ENCODE data around the gene LY86.

The LY86 gene

DNA sequence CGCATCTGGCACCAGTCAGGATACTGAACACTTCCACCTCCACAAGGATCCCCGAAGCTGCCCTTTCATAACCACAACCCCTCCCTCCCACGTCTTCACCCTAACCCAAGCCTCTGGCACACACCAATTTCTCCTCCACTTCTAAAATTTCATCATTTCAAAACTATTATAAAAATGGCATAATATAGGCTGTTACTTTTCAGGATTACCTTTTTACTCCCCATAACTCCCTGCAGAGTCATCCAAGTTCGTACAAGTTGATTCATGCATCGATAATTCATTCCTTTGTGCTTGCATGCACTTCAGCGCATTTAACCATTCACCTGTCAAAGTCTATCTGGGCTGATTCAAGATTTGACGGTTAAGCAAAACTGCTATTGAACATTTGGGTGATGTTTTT is 30.6 kb upstream of the LY86 start:
- DNase-seq (ENCODE audit: low read depth in 1 of 2, low spot score in 1 of 2), result no peak
- TF ChIP-seq JUND (IDR thresholded peaks at IDR 0.05; ENCODE audit: low read depth), result no peak
- in situ Hi-C loops (cut with HindIII; ENCODE audit: low pct_unique_long_range_greater_than_20kb, low sequenced_read_pairs), result no loop called here

DNA sequence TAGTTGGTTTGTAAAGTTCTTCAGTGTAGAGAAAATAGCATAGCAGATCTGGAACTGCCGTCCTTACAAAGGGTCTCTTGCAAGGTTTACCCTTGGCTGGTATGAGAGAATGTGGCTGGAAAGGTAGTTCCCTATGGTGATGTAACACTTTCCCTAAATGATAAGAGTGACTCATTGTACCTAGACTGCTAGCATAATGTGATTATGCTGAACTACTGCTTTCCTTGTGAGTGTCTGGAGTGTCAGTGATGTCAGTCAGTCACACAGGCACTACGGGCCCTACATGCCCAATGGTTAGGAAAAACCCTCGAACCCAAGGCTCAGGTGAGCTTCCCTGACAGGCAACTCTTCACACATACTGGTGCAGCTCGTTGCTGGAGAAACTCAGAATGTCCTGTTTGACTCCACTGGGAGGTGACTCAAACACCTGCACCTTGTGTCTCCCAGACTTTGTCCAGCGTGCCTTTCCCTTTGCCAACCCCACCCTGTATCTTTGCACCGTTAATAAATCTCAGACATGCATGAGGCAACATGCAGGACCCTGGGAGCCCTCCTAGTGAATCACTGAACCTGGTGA is 28.4 kb upstream of the LY86 start:
- DNase-seq (ENCODE audit: low read depth in 1 of 2, low spot score in 1 of 2), result no peak
- TF ChIP-seq JUND (IDR thresholded peaks at IDR 0.05; ENCODE audit: low read depth), result no peak
- in situ Hi-C loops (cut with HindIII; ENCODE audit: low pct_unique_long_range_greater_than_20kb, low sequenced_read_pairs), result no loop called here

DNA sequence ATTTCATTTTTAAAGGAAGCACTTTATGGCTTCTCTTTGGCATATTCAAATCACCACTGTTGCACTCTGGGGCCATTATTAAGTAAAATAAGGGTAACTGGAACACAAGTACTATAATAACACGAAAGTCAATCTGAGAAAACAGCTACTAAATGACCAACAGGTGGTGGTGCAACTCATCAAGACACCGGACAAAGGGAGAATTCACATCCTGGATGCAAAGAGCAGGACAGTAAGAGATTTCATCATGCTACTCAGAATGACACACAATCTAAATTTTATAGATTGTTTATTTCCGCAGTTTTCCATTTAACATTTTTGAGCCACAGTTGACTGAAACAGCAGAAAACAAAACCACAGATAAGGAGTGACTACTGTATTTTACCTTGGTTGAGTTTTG is 27.6 kb upstream of the LY86 start:
- TF ChIP-seq JUND (IDR thresholded peaks at IDR 0.05; ENCODE audit: low read depth), result no peak
- peak in 1 of 2 experiments; percentile 74 for DNase-seq (ENCODE audit: low read depth in 1 of 2, low spot score in 1 of 2)

DNA sequence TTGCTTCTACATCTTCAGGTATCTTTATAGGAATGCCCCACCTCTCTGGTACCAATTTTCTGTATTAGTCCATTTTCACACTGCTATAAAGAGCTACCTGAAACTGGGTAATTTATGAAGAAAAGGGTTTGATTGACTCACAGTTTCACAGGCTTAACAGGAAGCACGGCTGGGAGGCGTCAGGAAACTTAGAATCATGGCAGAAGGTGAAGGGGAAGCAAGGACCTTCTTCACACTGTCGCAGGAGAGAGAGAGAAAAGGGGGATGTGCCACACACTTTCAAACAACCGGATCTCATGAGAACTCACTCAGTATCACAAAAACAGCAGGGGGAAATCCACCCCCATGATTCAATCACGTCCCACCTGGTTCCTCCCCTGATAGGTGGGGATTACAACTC is 24.4 kb upstream of the LY86 start:
- TF ChIP-seq JUND (IDR thresholded peaks at IDR 0.05; ENCODE audit: low read depth), result no peak
- in situ Hi-C loops (cut with HindIII; ENCODE audit: low pct_unique_long_range_greater_than_20kb, low sequenced_read_pairs), result no loop called here
- DNase-seq (ENCODE audit: low read depth in 1 of 2, low spot score in 1 of 2), result no peak

More for the DNA sequence above, 27.6 kb upstream of the LY86 start:
- in situ Hi-C loops (cut with HindIII; ENCODE audit: low pct_unique_long_range_greater_than_20kb, low sequenced_read_pairs), result no loop called here

DNA sequence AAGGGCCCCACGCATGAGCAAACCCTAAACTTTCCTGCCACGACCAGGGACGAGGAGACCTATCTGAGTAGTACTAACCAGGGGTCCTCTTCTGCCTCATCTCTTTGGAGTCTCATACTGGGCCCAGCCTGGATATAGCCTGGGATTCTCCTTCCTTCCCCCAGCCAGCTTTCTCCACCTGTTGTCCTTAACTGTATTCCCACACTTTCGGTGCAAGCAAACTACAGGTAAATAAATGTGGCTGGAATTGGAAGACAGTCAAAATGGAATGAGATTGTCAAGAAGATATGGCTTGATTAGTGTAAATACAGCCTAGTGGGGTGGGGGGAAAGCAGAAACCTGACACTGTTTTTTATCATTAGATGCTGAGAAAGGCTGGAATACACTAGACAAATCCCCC is 23.5 kb upstream of the LY86 start:
- in situ Hi-C loops (cut with HindIII; ENCODE audit: low pct_unique_long_range_greater_than_20kb, low sequenced_read_pairs), result no loop called here
- no peak for TF ChIP-seq JUND (IDR thresholded peaks at IDR 0.05; ENCODE audit: low read depth)
- peak in 1 of 2 experiments; percentile 58 for DNase-seq (ENCODE audit: low read depth in 1 of 2, low spot score in 1 of 2)

DNA sequence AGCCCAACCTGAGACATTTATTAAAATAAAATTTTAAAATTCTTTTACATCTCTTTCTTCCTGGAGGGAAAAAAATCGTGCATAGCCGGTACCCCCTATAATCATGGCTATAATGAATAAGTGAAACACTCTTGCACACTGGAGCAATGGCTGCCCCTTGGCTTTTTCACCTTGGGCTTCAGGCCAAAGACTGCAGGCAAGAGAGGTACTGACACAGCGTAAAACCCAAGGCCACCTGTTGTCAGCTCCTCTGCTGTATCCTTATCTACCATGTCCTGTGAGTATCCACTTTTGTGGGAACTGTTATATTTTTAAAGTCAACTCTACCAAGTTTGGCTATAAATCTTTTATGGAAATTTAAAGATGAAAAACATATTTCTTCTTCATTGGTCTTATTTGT is 23.0 kb upstream of the LY86 start:
- no peak for DNase-seq (ENCODE audit: low read depth in 1 of 2, low spot score in 1 of 2)
- in situ Hi-C loops (cut with HindIII; ENCODE audit: low pct_unique_long_range_greater_than_20kb, low sequenced_read_pairs), result no loop called here
- no peak for TF ChIP-seq JUND (IDR thresholded peaks at IDR 0.05; ENCODE audit: low read depth)

DNA sequence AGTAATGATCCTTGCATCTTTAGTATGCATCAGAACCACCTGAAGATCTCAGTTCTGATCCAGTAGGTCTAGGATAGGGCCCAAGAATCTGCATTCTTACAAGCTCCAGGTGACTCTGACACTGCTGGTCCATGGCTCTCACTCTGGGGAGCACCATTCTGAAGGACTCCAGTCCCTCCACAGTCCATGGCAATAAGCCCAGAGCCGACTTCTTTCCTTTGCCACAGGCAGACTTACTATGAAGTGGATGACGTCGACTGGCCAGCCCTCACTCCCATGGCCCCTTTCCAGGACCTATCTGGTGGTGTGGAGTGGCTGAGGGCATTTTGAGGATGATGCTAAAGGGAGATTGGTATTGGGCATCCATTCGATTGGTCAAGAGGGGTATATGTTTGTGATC is 21.8 kb upstream of the LY86 start:
- DNase-seq (ENCODE audit: low read depth in 1 of 2, low spot score in 1 of 2), result no peak
- TF ChIP-seq JUND (IDR thresholded peaks at IDR 0.05; ENCODE audit: low read depth), result no peak
- in situ Hi-C loops (cut with HindIII; ENCODE audit: low pct_unique_long_range_greater_than_20kb, low sequenced_read_pairs), result no loop called here

DNA sequence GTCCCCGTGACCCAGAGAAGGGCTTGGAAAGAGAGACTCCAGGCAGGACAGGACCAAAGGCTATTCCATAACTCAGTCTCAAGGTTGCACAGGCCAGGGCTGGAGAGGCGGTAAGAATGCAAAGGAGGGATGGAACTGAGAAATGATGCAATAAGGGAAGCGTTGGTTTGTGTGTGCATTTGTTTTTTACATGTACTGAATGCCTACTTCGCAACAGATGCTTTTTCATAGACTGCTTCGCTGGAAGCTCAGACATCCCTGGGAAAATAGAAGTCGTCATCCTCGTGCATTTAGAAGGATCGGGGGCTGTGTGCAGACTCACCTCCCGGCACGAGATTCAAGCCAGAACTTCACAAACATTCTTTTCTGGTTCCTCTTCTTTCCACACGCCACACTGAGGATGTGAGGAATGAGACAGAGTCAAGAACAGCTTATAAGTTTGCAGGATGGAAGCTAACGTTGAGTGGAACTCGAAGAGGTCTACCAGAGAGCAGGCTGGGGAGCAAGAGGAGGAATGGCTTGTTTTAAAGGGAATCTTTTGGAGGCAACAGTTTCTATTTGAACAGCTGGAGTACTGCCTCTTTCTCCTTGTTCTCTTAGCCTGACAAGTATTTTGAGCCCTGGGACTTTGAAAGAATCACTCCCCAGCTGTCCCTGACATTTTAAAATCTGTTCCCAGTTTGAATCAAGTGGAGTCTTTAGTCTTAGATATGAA is 19.3 kb upstream of the LY86 start:
- no peak for TF ChIP-seq JUND (IDR thresholded peaks at IDR 0.05; ENCODE audit: low read depth)
- DNase-seq (ENCODE audit: low read depth in 1 of 2, low spot score in 1 of 2), result no peak
- in situ Hi-C loops (cut with HindIII; ENCODE audit: low pct_unique_long_range_greater_than_20kb, low sequenced_read_pairs), result no loop called here

DNA sequence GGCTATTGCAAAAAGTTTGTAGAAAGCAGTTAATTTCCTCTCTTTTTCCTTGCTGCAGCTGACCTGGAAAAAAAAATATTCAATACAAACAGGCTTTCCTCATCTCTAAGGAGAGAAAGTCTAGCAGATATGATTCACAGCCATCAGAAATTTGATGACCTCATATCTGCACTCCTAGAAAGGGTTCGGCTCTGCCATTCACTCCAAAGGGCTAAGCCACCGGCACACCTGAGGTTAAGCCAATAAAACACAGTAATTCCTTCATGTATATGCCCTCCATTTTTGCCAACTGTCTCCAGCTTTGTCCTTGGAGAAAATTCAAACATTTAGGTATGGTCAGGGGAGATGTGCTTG is 18.7 kb upstream of the LY86 start:
- no peak for DNase-seq (ENCODE audit: low read depth in 1 of 2, low spot score in 1 of 2)
- TF ChIP-seq JUND (IDR thresholded peaks at IDR 0.05; ENCODE audit: low read depth), result no peak
- in situ Hi-C loops (cut with HindIII; ENCODE audit: low pct_unique_long_range_greater_than_20kb, low sequenced_read_pairs), result no loop called here

DNA sequence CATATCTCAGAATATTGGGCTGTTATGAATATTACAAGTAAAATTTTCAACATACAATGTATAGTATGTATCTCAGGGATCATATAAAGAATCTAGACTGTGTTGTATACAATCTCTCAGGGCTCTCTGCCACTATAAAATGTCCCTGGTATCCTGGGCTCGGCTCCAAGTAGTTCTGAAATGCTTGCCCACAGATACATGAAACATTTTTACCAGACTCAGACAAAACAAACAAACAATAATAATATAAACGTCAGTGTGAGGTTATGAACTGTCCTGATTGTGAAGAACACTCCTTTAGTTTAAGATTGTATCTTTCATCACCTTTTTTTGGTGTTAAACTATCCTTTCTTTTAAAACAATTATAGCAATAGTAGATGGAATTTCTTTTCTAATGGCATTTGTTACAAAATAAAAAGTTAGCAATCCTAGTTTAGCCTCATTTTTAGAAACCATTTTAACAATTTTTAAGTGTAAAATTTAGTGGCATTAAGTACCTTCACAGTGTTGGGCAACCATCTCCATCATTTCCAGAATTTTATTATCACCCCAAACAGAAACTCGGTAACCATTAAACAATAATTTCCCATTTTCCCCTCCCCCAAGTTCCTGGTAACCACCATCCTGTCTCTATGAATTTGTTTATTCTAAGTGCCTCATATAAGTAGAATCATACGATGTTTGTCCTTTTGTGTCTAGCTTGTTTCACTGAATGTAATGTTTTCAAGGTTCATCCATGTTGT is 17.4 kb upstream of the LY86 start:
- no peak for TF ChIP-seq JUND (IDR thresholded peaks at IDR 0.05; ENCODE audit: low read depth)
- in situ Hi-C loops (cut with HindIII; ENCODE audit: low pct_unique_long_range_greater_than_20kb, low sequenced_read_pairs), result no loop called here
- no peak for DNase-seq (ENCODE audit: low read depth in 1 of 2, low spot score in 1 of 2)

DNA sequence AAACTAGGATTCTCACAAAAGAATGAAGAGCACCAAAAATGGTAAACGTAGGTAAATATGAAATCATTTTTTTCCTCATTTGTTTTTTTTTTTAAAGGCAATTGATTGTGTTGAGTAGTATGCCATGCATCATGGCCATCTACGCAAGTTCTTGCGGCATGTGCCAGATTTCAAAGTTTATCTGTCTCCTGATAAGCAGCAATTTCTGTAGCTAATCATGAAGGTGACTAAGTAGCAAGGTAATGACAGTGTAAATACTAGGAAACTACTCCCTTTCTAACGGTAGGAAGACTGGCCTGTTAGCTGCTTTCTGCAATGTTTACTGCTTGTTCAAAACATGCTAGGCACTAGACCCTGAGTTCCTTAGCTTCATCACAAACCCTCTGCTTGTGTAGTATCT is 13.4 kb upstream of the LY86 start:
- TF ChIP-seq JUND (IDR thresholded peaks at IDR 0.05; ENCODE audit: low read depth), result no peak
- in situ Hi-C loops (cut with HindIII; ENCODE audit: low pct_unique_long_range_greater_than_20kb, low sequenced_read_pairs), result no loop called here
- DNase-seq (ENCODE audit: low read depth in 1 of 2, low spot score in 1 of 2), result no peak

DNA sequence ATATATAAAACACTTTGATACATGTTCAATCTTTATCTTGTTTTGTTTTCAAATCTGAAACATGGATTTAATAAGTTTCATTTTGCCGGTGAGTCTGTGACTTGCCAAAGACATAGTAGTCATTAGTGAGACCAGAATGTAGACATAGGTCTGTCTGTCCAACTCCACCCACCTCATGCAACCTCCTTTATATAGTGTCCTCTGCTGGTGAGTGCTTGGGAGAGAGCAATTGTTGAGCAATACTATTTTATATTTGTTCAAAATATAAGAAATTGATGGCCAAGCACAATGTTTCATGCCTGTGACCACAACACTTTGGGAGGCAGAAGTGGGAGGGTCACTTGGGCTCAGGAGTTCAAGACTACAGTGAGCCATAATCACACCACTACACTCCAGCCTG is 10.8 kb upstream of the LY86 start:
- DNase-seq (ENCODE audit: low read depth in 1 of 2, low spot score in 1 of 2), result no peak
- in situ Hi-C loops (cut with HindIII; ENCODE audit: low pct_unique_long_range_greater_than_20kb, low sequenced_read_pairs), result no loop called here
- no peak for TF ChIP-seq JUND (IDR thresholded peaks at IDR 0.05; ENCODE audit: low read depth)

DNA sequence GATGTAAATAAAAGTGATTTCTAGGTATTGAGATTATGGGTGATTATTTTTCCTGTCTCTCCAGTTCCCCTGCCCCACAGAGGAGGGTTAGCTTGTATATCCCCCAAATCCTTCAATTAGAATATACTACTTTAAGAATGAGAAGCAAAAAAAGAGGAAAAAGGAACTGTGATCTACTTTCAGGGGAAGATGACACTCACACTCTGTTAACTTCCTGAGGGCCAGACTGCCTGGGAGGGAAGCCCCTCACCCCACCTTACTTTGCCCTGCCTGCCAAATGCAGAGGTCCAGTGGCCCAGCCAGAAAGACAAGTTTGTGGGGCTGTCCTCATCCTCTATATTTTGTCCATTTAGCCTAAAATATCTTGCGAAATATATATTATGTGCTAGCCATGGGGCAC is 9.2 kb upstream of the LY86 start:
- DNase-seq (ENCODE audit: low read depth in 1 of 2, low spot score in 1 of 2), result no peak
- in situ Hi-C loops (cut with HindIII; ENCODE audit: low pct_unique_long_range_greater_than_20kb, low sequenced_read_pairs), result no loop called here
- no peak for TF ChIP-seq JUND (IDR thresholded peaks at IDR 0.05; ENCODE audit: low read depth)

All from T47D (cell line).